Activated CD4-positive, alpha-beta T cell treated with anti-CD3 and anti-CD28 coated beads for 1 hour (primary cell): ENCODE data around the gene DUSP8.
"Not testable (repeated sequence)": the region's sequence is repeated elsewhere in the genome, so short reads cannot be mapped to it uniquely, and the experiment has no call there.

Experiments used
- DNase-seq: peaks from one replicate; pipeline ENCODE4 v3.0.0-alpha.2; 2020

DUSP8 gene

GRCh38 chr11:1513326-1514296, 58.5 kb downstream of the DUSP8 start:
- no peak for DNase-seq

GRCh38 chr11:1512531-1513258, 59.4 kb downstream of the DUSP8 start:
- DNase-seq: not testable (repeated sequence)

- no peak for DNase-seq
These were observed 60.1 kb downstream of the DUSP8 start for GRCh38 chr11:1511937-1512496.

- DNase-seq: no peak
These were observed 61.1 kb downstream of the DUSP8 start for GRCh38 chr11:1510928-1511327.

- not testable (repeated sequence) for DNase-seq
These were observed 61.7 kb downstream of the DUSP8 start for GRCh38 chr11:1510351-1510750.

- no peak for DNase-seq
These were observed 62.3 kb downstream of the DUSP8 start for GRCh38 chr11:1509626-1510255.

GRCh38 chr11:1508986-1509385, 63.1 kb downstream of the DUSP8 start:
- no peak for DNase-seq

GRCh38 chr11:1508491-1508891, 63.6 kb downstream of the DUSP8 start:
- no peak for DNase-seq

- no peak for DNase-seq
These were observed 64.5 kb downstream of the DUSP8 start for GRCh38 chr11:1507381-1508140.

- no peak for DNase-seq
These were observed 65.1 kb downstream of the DUSP8 start for GRCh38 chr11:1506981-1507380.

- DNase-seq: no peak
These were observed 66.6 kb downstream of the DUSP8 start for GRCh38 chr11:1505480-1505879.

- no peak for DNase-seq
These were observed 67.3 kb downstream of the DUSP8 start for GRCh38 chr11:1504581-1505290.

- no peak for DNase-seq
These were observed 67.9 kb downstream of the DUSP8 start for GRCh38 chr11:1504138-1504537.
